ENCODE data around the gene TMEM179B. TPM values are rescaled to one million over a fixed set of nuclear protein-coding genes. Genes with fewer than 3 reads are reported as not detected.

Gene TMEM179B
- total and polyA plus RNA-seq, 4 donors = 21.1 to 81.4 (median 32.7) TPM

DNA sequence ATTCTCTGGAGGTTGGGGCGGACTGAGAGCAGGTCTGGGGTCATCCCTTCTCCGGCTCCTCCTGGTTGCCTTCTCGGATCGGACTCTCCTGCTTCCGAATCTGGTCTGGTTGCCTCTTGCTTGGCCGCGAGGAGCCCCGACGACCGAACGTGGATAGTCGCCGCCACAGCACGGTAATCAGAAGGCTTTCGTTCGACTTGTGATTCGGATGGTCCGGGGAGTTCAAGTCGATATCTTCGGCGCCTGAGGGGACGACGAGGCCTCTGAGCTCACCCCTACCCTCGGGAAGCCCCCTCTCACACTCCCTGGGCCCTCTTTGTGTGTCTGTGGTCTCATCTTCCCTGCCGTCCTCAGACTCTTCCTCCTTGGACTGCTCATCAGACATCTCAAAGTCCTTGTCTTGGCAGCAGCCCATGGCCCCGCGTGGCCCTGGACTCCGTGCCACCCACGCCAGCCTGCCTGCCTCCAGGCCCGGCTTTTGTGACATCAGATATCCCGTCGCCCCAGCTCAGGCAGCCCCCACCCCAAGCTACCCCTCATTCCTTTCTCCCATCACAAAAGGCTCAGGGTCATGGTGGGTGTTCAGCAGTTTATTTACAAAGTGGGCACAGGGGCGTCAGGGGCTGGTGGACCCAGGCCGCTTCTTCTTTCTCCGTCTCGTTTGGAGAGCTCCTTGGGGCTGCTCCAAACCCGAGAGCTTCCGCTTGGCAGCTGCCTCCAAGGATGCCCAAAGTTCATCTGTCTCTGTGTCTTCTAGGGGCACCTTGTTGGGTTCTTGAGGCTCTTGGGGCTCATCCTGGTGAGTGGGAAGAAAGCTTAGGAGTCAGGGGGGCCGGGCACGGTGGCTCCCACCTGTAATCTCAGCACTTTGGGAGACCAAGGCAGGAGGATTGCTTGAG lies 45.4 kb downstream of the TMEM179B start, which contains the start of gene TEX54:
TSS of gene TEX54 (minus strand) at position 506 of the 899 bp plus-strand sequence.
- peak within 1 kb of the TSS; percentile 89 to 97 (median 92) for H3K4me3 ChIP-seq (ENCODE audit: low read depth in 1 of 3, low read length in 3 of 3)
- no peak for TF ChIP-seq FOXA2 (IDR thresholded peaks at IDR 0.05)
- TF ChIP-seq EGR1 (IDR thresholded peaks at IDR 0.05; ENCODE audit: low read depth in 2 of 2) = peak in 1 of 2 donors; percentile 25
- peaks cover 6 to 32% (median 11%) of the 10 kb centered on the region in 4 donors for H3K36me3 ChIP-seq (ENCODE audit: control insufficient read depth in 4 of 4, insufficient read depth in 3 of 4, low read depth in 1 of 4, low read length in 3 of 4)
- 10% methylated on average over 40 of the region's 40 CpGs for WGBS
- H3K4me1 ChIP-seq (ENCODE audit: control insufficient read depth in 4 of 4, insufficient read depth in 4 of 4, low read length in 3 of 4) = peaks cover 2 to 35% (median 28%) of the 10 kb centered on the region in 4 donors
- peak; percentile 43 for DNase-seq (ENCODE audit: low spot score)
- H3K27ac ChIP-seq (ENCODE audit: low read depth in 1 of 2, low read length in 2 of 2) = peak within 1 kb of the TSS; percentile 95 to 97
- no peaks in the 10 kb centered on the region for H3K27me3 ChIP-seq (ENCODE audit: control insufficient read depth in 4 of 4, insufficient read depth in 4 of 4, low read length in 3 of 4)
- H3K9ac ChIP-seq (ENCODE audit: low read depth in 1 of 2, low read length in 2 of 2) = peak within 1 kb of the TSS; percentile 79 to 80
- no peaks in the 10 kb centered on the region for H3K9me3 ChIP-seq (ENCODE audit: control insufficient read depth in 4 of 4, low read length in 3 of 4)

DNA sequence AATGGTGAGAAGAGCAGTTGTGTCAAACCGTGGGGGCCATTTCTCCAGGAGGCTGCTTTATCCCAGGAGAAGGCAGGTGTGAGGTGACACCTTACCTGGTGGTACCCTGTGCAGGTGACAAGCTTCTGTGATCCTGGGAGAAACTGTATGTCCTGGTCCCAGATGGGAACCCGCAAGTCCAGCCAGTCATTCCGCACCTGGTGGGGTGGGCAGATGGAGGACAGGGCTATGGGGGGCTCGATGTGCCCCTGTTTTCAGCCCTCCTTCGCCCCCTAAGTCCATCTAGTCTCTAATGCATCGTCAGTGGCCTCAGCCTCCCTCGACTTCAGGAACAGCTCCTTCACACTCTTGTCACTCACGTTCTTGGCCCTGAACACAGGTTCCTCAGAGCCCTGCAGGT lies 48.1 kb downstream of the TMEM179B start:
- TF ChIP-seq RAD21 (IDR thresholded peaks at IDR 0.05) = no peak
- no peak for TF ChIP-seq YY1 (IDR thresholded peaks at IDR 0.05)
- TF ChIP-seq SP1 (IDR thresholded peaks at IDR 0.05) = no peak
- TF ChIP-seq TAF1 (conservative IDR thresholded peaks at IDR 0.05) = no peak
- TF ChIP-seq EGR1 (IDR thresholded peaks at IDR 0.05; ENCODE audit: low read depth in 2 of 2) = no peak
- no peak for TF ChIP-seq GABPA (IDR thresholded peaks at IDR 0.05 in 1 of 2, conservative IDR thresholded peaks at IDR 0.05 in 1 of 2)
- no peak for TF ChIP-seq ATF3 (IDR thresholded peaks at IDR 0.05)
- TF ChIP-seq CTCF (IDR thresholded peaks at IDR 0.05; ENCODE audit: low read depth, low read length, missing input control) = no peak
- TF ChIP-seq HNF4G (IDR thresholded peaks at IDR 0.05) = no peak
- no peak for DNase-seq (ENCODE audit: low spot score)
- peaks cover 2 to 42% (median 35%) of the 10 kb centered on the region in 4 donors for H3K4me1 ChIP-seq (ENCODE audit: control insufficient read depth in 4 of 4, insufficient read depth in 4 of 4, low read length in 3 of 4)

DNA sequence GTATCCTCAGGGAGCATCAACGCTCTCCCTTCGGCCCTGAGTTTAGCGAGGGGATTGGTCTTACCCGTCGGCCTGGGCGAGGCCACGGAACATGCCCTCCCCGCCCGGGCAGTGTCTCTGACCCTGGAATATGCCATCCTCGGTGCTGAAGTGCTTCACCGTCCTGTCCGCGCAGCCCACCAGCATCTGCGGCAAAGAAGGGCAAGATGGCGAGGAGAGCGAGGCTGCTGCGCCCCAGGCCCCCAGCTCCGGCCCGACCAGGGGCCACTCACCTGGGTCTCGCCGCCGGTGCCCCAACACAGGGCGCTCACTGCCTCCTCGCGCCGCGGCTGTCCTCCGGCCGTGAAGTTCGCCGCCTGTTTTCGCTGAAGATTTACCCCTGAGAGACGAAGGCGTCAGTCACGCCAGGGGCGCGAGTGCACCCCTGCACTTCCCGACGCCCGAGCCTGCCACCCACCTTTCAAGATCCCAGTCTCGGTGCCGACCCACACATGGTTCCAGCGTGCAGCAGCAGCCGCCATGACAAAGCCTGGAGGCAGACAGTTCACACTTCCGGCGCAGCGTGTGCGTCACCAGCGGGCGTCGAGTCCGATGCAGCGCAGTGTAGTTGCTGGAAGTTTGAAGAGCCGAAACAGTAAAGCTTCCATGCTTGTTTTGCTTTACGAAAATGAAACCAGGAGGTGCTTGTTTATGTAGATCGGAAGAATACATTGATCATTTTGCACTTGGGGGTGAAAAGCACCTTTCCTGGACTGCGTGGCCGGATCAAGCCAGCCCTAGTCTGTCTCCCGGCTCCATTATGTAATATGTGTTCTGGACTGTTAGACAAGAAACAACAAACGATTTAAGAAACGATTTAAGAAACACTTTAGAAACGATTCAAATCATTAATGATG lies 52.1 kb downstream of the TMEM179B start, which contains the start of gene WDR74:
TSS of gene WDR74 (minus strand) at position 541 of the 896 bp plus-strand sequence. CDS start at position 521, 20 bp downstream.
- Histone ChIP-seq H3K4me3 (ENCODE audit: low read depth in 1 of 3, low read length in 3 of 3) (peak within 1 kb of the TSS; percentile 81 to 94 (median 91)), H3K9ac (ENCODE audit: low read depth in 1 of 2, low read length in 2 of 2) (peak within 1 kb of the TSS; percentile 95 to 100), H3K36me3 (ENCODE audit: control insufficient read depth in 4 of 4, insufficient read depth in 3 of 4, low read depth in 1 of 4, low read length in 3 of 4) (peaks cover 4 to 20% (median 6%) of the 10 kb centered on the region in 4 donors), H3K4me1 (ENCODE audit: control insufficient read depth in 4 of 4, insufficient read depth in 4 of 4, low read length in 3 of 4) (peaks cover 0 to 30% (median 23%) of the 10 kb centered on the region in 4 donors), H3K9me3 (ENCODE audit: control insufficient read depth in 4 of 4, low read length in 3 of 4) (no peaks in the 10 kb centered on the region), H3K27me3 (ENCODE audit: control insufficient read depth in 4 of 4, insufficient read depth in 4 of 4, low read length in 3 of 4) (no peaks in the 10 kb centered on the region), H3K27ac (ENCODE audit: low read depth in 1 of 2, low read length in 2 of 2) (peak within 1 kb of the TSS; percentile 99)
- WGBS = under 1% methylated on average over 62 of the region's 62 CpGs
- DNase-seq (ENCODE audit: low spot score) = peak; percentile 91
- no peak for TF ChIP-seq JUND (IDR thresholded peaks at IDR 0.05)
- peak; percentile 21 to 22 for TF ChIP-seq EGR1 (IDR thresholded peaks at IDR 0.05; ENCODE audit: low read depth in 2 of 2)
- TF ChIP-seq RXRA (IDR thresholded peaks at IDR 0.05) = peak; percentile 21 to 50
- TF ChIP-seq FOXA1 (IDR thresholded peaks at IDR 0.05) = peak; percentile 25
- TF ChIP-seq, protein P1, sequence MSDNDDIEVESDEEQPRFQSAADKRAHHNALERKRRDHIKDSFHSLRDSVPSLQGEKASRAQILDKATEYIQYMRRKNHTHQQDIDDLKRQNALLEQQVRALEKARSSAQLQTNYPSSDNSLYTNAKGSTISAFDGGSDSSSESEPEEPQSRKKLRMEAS (IDR thresholded peaks at IDR 0.05) = peak; percentile 99
- TF ChIP-seq TAF1 (conservative IDR thresholded peaks at IDR 0.05) = peak; percentile 41
- peak; percentile 53 for TF ChIP-seq ZBTB33 (IDR thresholded peaks at IDR 0.05)
- peak; percentile 44 for TF ChIP-seq REST (IDR thresholded peaks at IDR 0.05)
- no peak for TF ChIP-seq HNF4G (IDR thresholded peaks at IDR 0.05)
- no peak for TF ChIP-seq FOXA2 (IDR thresholded peaks at IDR 0.05)
- TF ChIP-seq YY1 (IDR thresholded peaks at IDR 0.05) = peak; percentile 99

More for the DNA sequence above, 48.1 kb downstream of the TMEM179B start:
- Histone ChIP-seq H3K36me3 (ENCODE audit: control insufficient read depth in 4 of 4, insufficient read depth in 3 of 4, low read depth in 1 of 4, low read length in 3 of 4) (peaks cover 4 to 26% (median 8%) of the 10 kb centered on the region in 4 donors), H3K9me3 (ENCODE audit: control insufficient read depth in 4 of 4, low read length in 3 of 4) (no peaks in the 10 kb centered on the region), H3K4me3 (ENCODE audit: low read depth in 1 of 3, low read length in 3 of 3) (no peak overlapping the region), H3K27me3 (ENCODE audit: control insufficient read depth in 4 of 4, insufficient read depth in 4 of 4, low read length in 3 of 4) (no peaks in the 10 kb centered on the region), H3K27ac (ENCODE audit: low read depth in 1 of 2, low read length in 2 of 2) (no peak overlapping the region), H3K9ac (ENCODE audit: low read depth in 1 of 2, low read length in 2 of 2) (no peak overlapping the region)
- 89% methylated on average over 8 of the region's 8 CpGs for WGBS

Data from liver (tissue), 9 donors.